H9 (cell line): ENCODE data around the gene KCND1. TPM values are rescaled to one million over a fixed set of nuclear protein-coding genes. Genes with fewer than 3 reads are reported as not detected.

Experiments used
- DNase-seq: peaks from one replicate; pipeline ENCODE4 v3.0.0-alpha.2; 2017
- H2AFZ ChIP-seq: one replicate; pipeline ENCODE4 v1.6.1; 2013; ENCODE audit warnings: mild to moderate bottlenecking, low read length, control low read depth, moderate library complexity
- H2AK5ac ChIP-seq: 2 replicates; pipeline ENCODE4 v1.6.1; 2013; ENCODE audit warnings: low read length, control low read depth, mixed read lengths; ENCODE audit not compliant: insufficient read length
- H2BK120ac ChIP-seq: one replicate; pipeline ENCODE4 v1.6.1; 2013; ENCODE audit warnings: low read depth, mild to moderate bottlenecking, low read length, control low read depth, inconsistent platforms; ENCODE audit not compliant: poor library complexity, severe bottlenecking
- H2BK12ac ChIP-seq: 2 replicates; pipeline ENCODE4 v1.6.1; 2013; ENCODE audit warnings: low read length, control low read depth, mixed read lengths, low read depth; ENCODE audit not compliant: insufficient read length
- H2BK15ac ChIP-seq: 2 replicates; pipeline ENCODE4 v1.6.1; 2013; ENCODE audit warnings: low read depth, low read length, control low read depth
- H2BK20ac ChIP-seq: one replicate; pipeline ENCODE4 v1.6.1; 2013; ENCODE audit warnings: low read depth, mild to moderate bottlenecking, low read length, control low read depth, inconsistent platforms; ENCODE audit not compliant: poor library complexity, severe bottlenecking
- H2BK5ac ChIP-seq: 2 replicates; pipeline ENCODE4 v1.6.1; 2013; ENCODE audit warnings: low read length, control low read depth, mixed read lengths; ENCODE audit not compliant: insufficient read length
- H3K14ac ChIP-seq: 2 replicates; pipeline ENCODE4 v1.6.1; 2013; ENCODE audit warnings: low read length, control low read depth; ENCODE audit not compliant: insufficient read depth
- H3K18ac ChIP-seq: 2 replicates; pipeline ENCODE4 v1.6.1; 2013; ENCODE audit warnings: low read depth, mild to moderate bottlenecking, mixed read lengths, low read length, control low read depth; ENCODE audit not compliant: insufficient read length
- H3K23ac ChIP-seq: 2 replicates; pipeline ENCODE4 v1.6.1; 2013; ENCODE audit warnings: low read length, control low read depth, mixed read lengths, low read depth; ENCODE audit not compliant: insufficient read length
- H3K23me2 ChIP-seq: 2 replicates; pipeline ENCODE4 v1.6.1; 2013; ENCODE audit warnings: low read depth, mild to moderate bottlenecking, mixed read lengths, low read length, control low read depth; ENCODE audit not compliant: insufficient read length, poor library complexity, severe bottlenecking
- H3K27ac ChIP-seq: 2 replicates; pipeline ENCODE4 v1.5.1; 2013; ENCODE audit warnings: low read length, control low read depth, mixed read lengths, low read depth; ENCODE audit not compliant: insufficient read length
- H3K27me3 ChIP-seq: 2 replicates; pipeline ENCODE4 v1.6.1; 2013; ENCODE audit warnings: low read length, control low read depth, inconsistent platforms; ENCODE audit not compliant: insufficient read depth
- H3K4ac ChIP-seq: 2 replicates; pipeline ENCODE4 v1.6.1; 2013; ENCODE audit warnings: low read depth, mild to moderate bottlenecking, control low read depth, inconsistent platforms, low read length, moderate library complexity
- H3K4me1 ChIP-seq: 2 replicates; pipeline ENCODE4 v1.6.1; 2013; ENCODE audit warnings: low read length, control low read depth, inconsistent platforms; ENCODE audit not compliant: insufficient read depth
- H3K4me2 ChIP-seq: 2 replicates; pipeline ENCODE4 v1.6.1; 2013; ENCODE audit warnings: low read length, control low read depth, mixed read lengths; ENCODE audit not compliant: insufficient read length, insufficient read depth
- H3K56ac ChIP-seq: 2 replicates; pipeline ENCODE4 v1.6.1; 2013; ENCODE audit warnings: low read depth, mild to moderate bottlenecking, mixed read lengths, low read length, control low read depth; ENCODE audit not compliant: insufficient read length
- H3K79me1 ChIP-seq: 2 replicates; pipeline ENCODE4 v1.6.1; 2013; ENCODE audit warnings: low read depth, mild to moderate bottlenecking, moderate library complexity, low read length, control low read depth, inconsistent platforms; ENCODE audit not compliant: insufficient read depth, poor library complexity, severe bottlenecking
- H3K79me2 ChIP-seq: 2 replicates; pipeline ENCODE4 v1.6.1; 2013; ENCODE audit warnings: low read length, control low read depth, inconsistent platforms; ENCODE audit not compliant: insufficient read depth
- H3K9ac ChIP-seq: 2 replicates; pipeline ENCODE4 v1.6.1; 2013; ENCODE audit warnings: low read length, control low read depth, mixed read lengths; ENCODE audit not compliant: insufficient read length; ENCODE audit errors: extremely low read depth
- H3K9me3 ChIP-seq: one replicate; pipeline ENCODE4 v1.6.1; 2013; ENCODE audit warnings: low read depth, low read length, inconsistent platforms; ENCODE audit not compliant: control insufficient read depth
- H3T11ph ChIP-seq: one replicate; pipeline ENCODE4 v1.6.1; 2013; ENCODE audit warnings: mild to moderate bottlenecking, low read length, control low read depth, inconsistent platforms
- H4K20me1 ChIP-seq: one replicate; pipeline ENCODE4 v1.6.1; 2013; ENCODE audit not compliant: control insufficient read depth, insufficient read length, insufficient read depth
- H4K5ac ChIP-seq: 2 replicates; pipeline ENCODE4 v1.6.1; 2013; ENCODE audit warnings: low read depth, mild to moderate bottlenecking, mixed read lengths, low read length, control low read depth; ENCODE audit not compliant: insufficient read length
- H4K8ac ChIP-seq: replicated peaks from 2 replicates; pipeline ENCODE4 v1.6.1; 2013; ENCODE audit warnings: low read length, control low read depth, mixed read lengths, low read depth; ENCODE audit not compliant: insufficient read length
- H4K91ac ChIP-seq: 2 replicates; pipeline ENCODE4 v1.6.1; 2013; ENCODE audit warnings: low read depth, mild to moderate bottlenecking, moderate library complexity, mixed read lengths, low read length, control low read depth; ENCODE audit not compliant: insufficient read length
- H3K27ac Mint-ChIP-seq, 3 experiments: 2 replicates in 2 of 3; 3 replicates in 1 of 3; pipeline ENCODE4 v1.8.0; 2020 to 2021; ENCODE audit warnings: mixed read lengths in 3 of 3, mild to moderate bottlenecking in 1 of 3, moderate library complexity in 1 of 3
- H3K27me3 Mint-ChIP-seq: 2 replicates; pipeline ENCODE4 v1.8.0; 2021; ENCODE audit warnings: low read depth, mild to moderate bottlenecking, moderate library complexity, mixed read lengths
- H3K36me3 Mint-ChIP-seq, 3 experiments: 2 replicates in 2 of 3; 3 replicates in 1 of 3; pipeline ENCODE4 v1.8.0; 2020 to 2021; ENCODE audit warnings: low read depth in 3 of 3, mixed read lengths in 3 of 3; ENCODE audit not compliant: insufficient read depth in 1 of 3
- H3K4me1 Mint-ChIP-seq, 2 experiments: 2 replicates each; pipeline ENCODE4 v1.8.0; 2020; ENCODE audit warnings: mixed read lengths in 2 of 2
- H3K4me3 Mint-ChIP-seq, 2 experiments: 2 replicates in 1 of 2; 3 replicates in 1 of 2; pipeline ENCODE4 v1.8.0; 2020 to 2021; ENCODE audit warnings: mild to moderate bottlenecking in 2 of 2, mixed read lengths in 2 of 2, moderate library complexity in 1 of 2
- H3K9me3 Mint-ChIP-seq, 2 experiments: 2 replicates in 1 of 2; 3 replicates in 1 of 2; pipeline ENCODE4 v1.8.0; 2020; ENCODE audit warnings: mild to moderate bottlenecking in 2 of 2, mixed read lengths in 2 of 2, moderate library complexity in 1 of 2
- CTCF ChIP-seq: fragments of 200-600 bp; sonication (generic); conservative IDR thresholded peaks from 3 replicates; pipeline ENCODE4 v1.8.0; 2021; ENCODE audit warnings: antibody characterized with exemption, mild to moderate bottlenecking
- WGBS: extraction: QIAGEN DNeasy Blood & Tissue Kit; methylation state at CpG from one replicate; pipeline ENCODE4 v1.1.7; 2013; ENCODE audit warnings: missing lambda C conversion rate, low lambda C conversion rate, mixed read lengths; ENCODE audit not compliant: insufficient read length; ENCODE audit errors: extremely low coverage; 5-methylcytosine and 5-hydroxymethylcytosine counted together
- total RNA-seq: library from RNA; stranded (reverse); gene quantifications from 2 replicates; pipeline ENCODE4 v1.2.1, GENCODE V29; 2021

Gene KCND1
- total RNA-seq, 1 experiment from 2014 or later, result 5.7 TPM

DNA sequence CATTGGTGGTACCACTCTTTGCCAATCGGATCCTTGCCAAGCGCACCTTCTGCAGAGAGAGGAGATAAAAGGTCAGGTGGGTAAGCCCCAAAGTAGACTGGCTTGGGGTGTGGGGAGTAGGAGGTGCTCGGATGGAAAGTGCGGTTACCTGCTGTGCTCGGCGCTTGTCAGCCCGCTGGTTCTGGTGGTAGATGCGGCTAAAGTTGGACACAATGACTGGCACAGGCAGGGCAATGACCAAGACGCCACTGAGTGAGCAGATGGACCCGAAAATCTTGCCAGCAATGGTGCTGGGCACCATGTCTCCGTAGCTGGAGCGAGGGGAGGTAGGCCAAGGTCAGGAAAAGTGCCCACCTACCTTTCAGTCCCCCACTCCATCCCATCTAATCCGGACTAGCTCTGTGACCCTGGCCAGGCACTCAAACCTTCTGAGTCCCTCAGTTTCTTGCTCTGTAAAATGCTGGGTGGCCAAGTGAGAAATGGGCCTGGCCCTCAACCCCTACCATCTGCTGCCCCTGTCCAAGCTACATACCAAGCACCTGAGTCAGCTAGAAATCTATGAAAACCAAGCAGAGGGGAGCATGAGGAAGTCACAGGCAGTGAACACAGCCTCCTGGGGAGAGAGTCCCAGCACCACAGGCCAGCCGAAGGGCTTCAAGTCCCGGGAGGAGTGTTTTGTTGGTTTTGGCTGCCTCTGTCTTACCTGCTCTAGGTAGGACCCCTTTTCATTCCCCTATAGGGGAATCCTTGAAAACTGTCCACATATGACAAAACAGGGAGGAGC is 4.7 kb downstream of the KCND1 start:
- Histone ChIP-seq H4K91ac (no peak overlapping the region), H3K56ac (no peak overlapping the region), H3T11ph (no peak overlapping the region), H2BK12ac (no peak overlapping the region), H3K23ac (no peak overlapping the region), H2AK5ac (no peak overlapping the region), H3K23me2 (peaks cover 7% of the 10 kb centered on the region), H3K4me1 (no peaks in the 10 kb centered on the region), H2AFZ (no peak overlapping the region), H2BK20ac (no peak overlapping the region), H3K79me2 (no peaks in the 10 kb centered on the region), H3K14ac (no peak overlapping the region), H3K9ac (no peak overlapping the region), H3K79me1 (no peaks in the 10 kb centered on the region), H3K4me2 (no peak overlapping the region), H2BK5ac (no peak overlapping the region), H3K27ac (no peak overlapping the region), H3K27me3 (no peaks in the 10 kb centered on the region), H4K5ac (no peak overlapping the region), H3K18ac (no peak overlapping the region), H3K4ac (no peak overlapping the region), H2BK120ac (no peak overlapping the region), H4K20me1 (no peaks in the 10 kb centered on the region), H4K8ac (no peak overlapping the region), H2BK15ac (no peak overlapping the region), H3K9me3 (no peaks in the 10 kb centered on the region)
- TF ChIP-seq CTCF, result no peak
- WGBS, result no CpG with 5 or more reads among the region's 15 CpGs
- DNase-seq, result no peak
- H3K4me3 Mint-ChIP-seq, result no peak overlapping the region
- peaks cover 15 to 18% (median 16%) of the 10 kb centered on the region in 3 experiments; a peak in 6 of 7 replicates for H3K36me3 Mint-ChIP-seq
- H3K27ac Mint-ChIP-seq, result no peak overlapping the region
- peaks cover 61 to 75% of the 10 kb centered on the region in 2 experiments for H3K9me3 Mint-ChIP-seq
- H3K4me1 Mint-ChIP-seq, result peaks cover 8 to 9% of the 10 kb centered on the region in 2 experiments; a peak in 3 of 4 replicates
- H3K27me3 Mint-ChIP-seq, result no peaks in the 10 kb centered on the region; the same call in 1 of the 2 replicates
